Measurements from ENCODE around the gene TMEM11.

The TMEM11 gene

GRCh38 chr17:21165922-21166594, 47.9 kb downstream of the TMEM11 start:
- H3K4me3 ChIP-seq (ENCODE audit: low read depth, low read length): no peak overlapping the region

DNA sequence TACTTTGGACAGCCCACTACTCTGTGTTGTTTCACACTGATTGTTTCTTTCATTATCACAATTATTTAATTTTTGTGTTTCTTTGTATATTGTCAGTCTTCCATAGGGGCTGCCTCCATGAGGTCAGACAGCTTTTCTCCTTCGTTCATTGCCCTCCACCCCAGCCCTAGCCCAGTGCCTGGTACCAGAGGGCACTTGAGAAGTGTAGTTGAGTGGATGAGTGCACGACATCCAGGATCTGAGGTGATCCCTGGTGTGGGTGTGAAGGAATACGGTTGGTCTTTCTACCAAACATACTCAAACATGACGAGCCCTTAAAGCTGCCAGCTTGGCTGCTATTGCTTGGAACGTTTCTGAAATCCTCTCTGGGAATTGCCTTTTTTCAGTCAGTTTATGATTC, 49.3 kb downstream of the TMEM11 start:
- TF ChIP-seq CTCF (IDR thresholded peaks at IDR 0.05; ENCODE audit: borderline replicate concordance, insufficient read depth, low read depth, low read length): no peak
- H3K4me3 ChIP-seq (ENCODE audit: low read depth, low read length): no peak overlapping the region

More at GRCh38 chr17:21165922-21166594, 47.9 kb downstream of the TMEM11 start:
- no peak for TF ChIP-seq CTCF (IDR thresholded peaks at IDR 0.05; ENCODE audit: borderline replicate concordance, insufficient read depth, low read depth, low read length)

- TF ChIP-seq CTCF (IDR thresholded peaks at IDR 0.05; ENCODE audit: borderline replicate concordance, insufficient read depth, low read depth, low read length): no peak
- no peak overlapping the region for H3K4me3 ChIP-seq (ENCODE audit: low read depth, low read length)
Observed at GRCh38 chr17:21164216-21164615, 49.7 kb downstream of the TMEM11 start.

- H3K4me3 ChIP-seq (ENCODE audit: low read depth, low read length): no peak overlapping the region
- TF ChIP-seq CTCF (IDR thresholded peaks at IDR 0.05; ENCODE audit: borderline replicate concordance, insufficient read depth, low read depth, low read length): no peak
Observed at GRCh38 chr17:21163101-21163500, 50.9 kb downstream of the TMEM11 start.

DNA sequence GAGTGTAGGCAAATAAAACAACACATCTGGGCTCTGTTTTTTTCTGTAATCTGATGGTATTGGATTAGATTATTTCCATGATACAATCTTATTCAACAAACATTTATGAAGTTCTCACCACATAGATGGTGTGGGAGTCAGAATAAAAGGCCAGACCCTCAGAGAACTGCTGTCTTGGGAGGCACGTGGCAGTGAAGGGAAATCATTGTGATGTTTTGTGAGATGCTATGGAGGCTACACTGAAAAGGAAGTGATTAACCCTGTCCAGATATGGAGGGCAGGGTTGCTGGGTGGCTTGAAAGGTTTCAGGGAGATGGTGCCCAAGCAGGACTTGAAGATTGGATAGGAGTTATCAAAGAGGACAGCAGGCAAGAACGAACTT, 51.6 kb downstream of the TMEM11 start:
- no peak overlapping the region for H3K4me3 ChIP-seq (ENCODE audit: low read depth, low read length)
- TF ChIP-seq CTCF (IDR thresholded peaks at IDR 0.05; ENCODE audit: borderline replicate concordance, insufficient read depth, low read depth, low read length): no peak

GRCh38 chr17:21161498-21162393, 52.2 kb downstream of the TMEM11 start:
- no peak for TF ChIP-seq CTCF (IDR thresholded peaks at IDR 0.05; ENCODE audit: borderline replicate concordance, insufficient read depth, low read depth, low read length)
- H3K4me3 ChIP-seq (ENCODE audit: low read depth, low read length): no peak overlapping the region
